ENCODE results near the gene LCP2.

LCP2 gene

GRCh38 chr5:170313816-170314215 is 16.2 kb upstream of the LCP2 start:
- H3K27me3 ChIP-seq = no peaks in the 10 kb centered on the region
- DNase-seq = no peak
- H3K4me1 ChIP-seq = no peaks in the 10 kb centered on the region
- no peak for TF ChIP-seq CTCF (IDR thresholded peaks at IDR 0.05; ENCODE audit: low read depth, low read length)
- no peak overlapping the region for H3K4me3 ChIP-seq (ENCODE audit: low read depth, low read length)
- no peaks in the 10 kb centered on the region for H3K36me3 ChIP-seq
- no peaks in the 10 kb centered on the region for H3K9me3 ChIP-seq

DNA sequence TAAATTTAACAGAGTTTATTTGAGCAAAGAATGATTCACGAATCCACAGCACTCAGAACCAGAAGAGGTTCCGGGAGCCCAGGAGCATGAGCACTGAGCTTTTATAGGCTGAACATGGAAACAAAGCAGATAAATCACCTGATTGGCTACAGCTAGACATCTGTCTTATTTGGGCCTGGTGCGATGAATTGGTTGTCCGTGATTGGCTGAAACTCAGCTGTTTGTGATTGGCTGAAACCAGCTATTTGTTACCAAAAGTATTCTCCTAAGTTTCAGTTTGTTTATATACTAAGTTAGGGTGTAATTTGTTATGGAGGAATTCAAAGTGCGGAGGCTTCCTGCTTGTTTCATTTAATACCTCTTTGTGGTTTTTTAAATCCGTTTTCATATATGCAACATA is 15.8 kb upstream of the LCP2 start:
- no peak overlapping the region for H3K4me3 ChIP-seq (ENCODE audit: low read depth, low read length)
- no peaks in the 10 kb centered on the region for H3K4me1 ChIP-seq
- H3K36me3 ChIP-seq = no peaks in the 10 kb centered on the region
- DNase-seq = no peak
- TF ChIP-seq CTCF (IDR thresholded peaks at IDR 0.05; ENCODE audit: low read depth, low read length) = no peak
- no peaks in the 10 kb centered on the region for H3K27me3 ChIP-seq
- H3K9me3 ChIP-seq = no peaks in the 10 kb centered on the region

- Histone ChIP-seq H3K9me3 (no peaks in the 10 kb centered on the region), H3K36me3 (no peaks in the 10 kb centered on the region), H3K27me3 (no peaks in the 10 kb centered on the region), H3K4me3 (ENCODE audit: low read depth, low read length) (no peak overlapping the region), H3K4me1 (no peaks in the 10 kb centered on the region)
- no peak for TF ChIP-seq CTCF (IDR thresholded peaks at IDR 0.05; ENCODE audit: low read depth, low read length)
- no peak for DNase-seq
Observed at GRCh38 chr5:170312666-170313065, 15.1 kb upstream of the LCP2 start.

GRCh38 chr5:170312301-170312595 is 14.7 kb upstream of the LCP2 start:
- H3K4me1 ChIP-seq = no peaks in the 10 kb centered on the region
- no peaks in the 10 kb centered on the region for H3K36me3 ChIP-seq
- no peak overlapping the region for H3K4me3 ChIP-seq (ENCODE audit: low read depth, low read length)
- no peak for TF ChIP-seq CTCF (IDR thresholded peaks at IDR 0.05; ENCODE audit: low read depth, low read length)
- DNase-seq = no peak
- H3K9me3 ChIP-seq = no peaks in the 10 kb centered on the region
- no peaks in the 10 kb centered on the region for H3K27me3 ChIP-seq

GRCh38 chr5:170311511-170312300 is 14.1 kb upstream of the LCP2 start:
- no peak overlapping the region for H3K4me3 ChIP-seq (ENCODE audit: low read depth, low read length)
- DNase-seq = no peak
- no peak for TF ChIP-seq CTCF (IDR thresholded peaks at IDR 0.05; ENCODE audit: low read depth, low read length)
- no peaks in the 10 kb centered on the region for H3K27me3 ChIP-seq
- H3K4me1 ChIP-seq = no peaks in the 10 kb centered on the region
- H3K36me3 ChIP-seq = no peaks in the 10 kb centered on the region
- H3K9me3 ChIP-seq = no peaks in the 10 kb centered on the region

GRCh38 chr5:170310256-170310926 is 12.8 kb upstream of the LCP2 start:
- TF ChIP-seq CTCF (IDR thresholded peaks at IDR 0.05; ENCODE audit: low read depth, low read length) = no peak
- Histone ChIP-seq H3K4me1 (no peaks in the 10 kb centered on the region), H3K27me3 (no peaks in the 10 kb centered on the region), H3K36me3 (no peaks in the 10 kb centered on the region), H3K9me3 (no peaks in the 10 kb centered on the region), H3K4me3 (ENCODE audit: low read depth, low read length) (no peak overlapping the region)
- DNase-seq = no peak
